ENCODE results near the gene SUV39H1. TPM values are rescaled to one million over a fixed set of nuclear protein-coding genes. Genes with fewer than 3 reads are reported as not detected.

The SUV39H1 gene
- total RNA-seq, 2 experiments from 2014 or later: 31.5 to 31.9 TPM

- H3K27me3 Mint-ChIP-seq (ENCODE audit: low read depth): no peaks in the 10 kb centered on the region
- no peaks in the 10 kb centered on the region for H3K9me3 Mint-ChIP-seq
- no peak overlapping the region for H3K27ac Mint-ChIP-seq
- H3K36me3 Mint-ChIP-seq (ENCODE audit: low read depth): no peaks in the 10 kb centered on the region
- intact Hi-C loops (cut with micrococcal nuclease): loop anchor here (1.0 kb wide), 1 partner anchor 8 kb away; no protein-coding TSS in a partner anchor
- CTCF ChIA-PET: no interaction called here
- H3K4me1 Mint-ChIP-seq (ENCODE audit: low read depth): peaks cover 40% of the 10 kb centered on the region
- no peak for DNase-seq
- no peak overlapping the region for H3K4me3 Mint-ChIP-seq
Measured at GRCh38 chrX:48720577-48721250, 24.2 kb downstream of the SUV39H1 start.

- Mint-ChIP-seq H3K4me3 (no peak overlapping the region), H3K27ac (no peak overlapping the region), H3K36me3 (ENCODE audit: low read depth) (peaks cover 4% of the 10 kb centered on the region), H3K4me1 (ENCODE audit: low read depth) (peaks cover 41% of the 10 kb centered on the region), H3K9me3 (peaks cover 2% of the 10 kb centered on the region), H3K27me3 (ENCODE audit: low read depth) (no peaks in the 10 kb centered on the region)
- no peak for DNase-seq
- intact Hi-C loops (cut with micrococcal nuclease): no loop called here
- CTCF ChIA-PET: no interaction called here
Measured at GRCh38 chrX:48721916-48722315, 25.4 kb downstream of the SUV39H1 start.

GRCh38 chrX:48726596-48726995 is 30.1 kb downstream of the SUV39H1 start:
- Mint-ChIP-seq H3K4me1 (ENCODE audit: low read depth) (peaks cover 35% of the 10 kb centered on the region), H3K36me3 (ENCODE audit: low read depth) (peaks cover 6% of the 10 kb centered on the region), H3K9me3 (peaks cover 25% of the 10 kb centered on the region), H3K27ac (peak overlapping the region; percentile 14), H3K4me3 (no peak overlapping the region), H3K27me3 (ENCODE audit: low read depth) (no peaks in the 10 kb centered on the region)
- CTCF ChIA-PET: no interaction called here
- no peak for DNase-seq
- intact Hi-C loops (cut with micrococcal nuclease): no loop called here

GRCh38 chrX:48728653-48729052 is 32.1 kb downstream of the SUV39H1 start:
- Mint-ChIP-seq H3K4me3 (no peak overlapping the region), H3K27ac (no peak overlapping the region), H3K27me3 (ENCODE audit: low read depth) (no peaks in the 10 kb centered on the region), H3K4me1 (ENCODE audit: low read depth) (peaks cover 31% of the 10 kb centered on the region), H3K36me3 (ENCODE audit: low read depth) (peaks cover 6% of the 10 kb centered on the region), H3K9me3 (peaks cover 25% of the 10 kb centered on the region)
- intact Hi-C loops (cut with micrococcal nuclease): no loop called here
- DNase-seq: no peak
- CTCF ChIA-PET: no interaction called here

- Mint-ChIP-seq H3K27ac (peak overlapping the region; percentile 94), H3K27me3 (ENCODE audit: low read depth) (no peaks in the 10 kb centered on the region), H3K4me3 (peak overlapping the region; percentile 95), H3K9me3 (no peaks in the 10 kb centered on the region), H3K36me3 (ENCODE audit: low read depth) (no peaks in the 10 kb centered on the region), H3K4me1 (ENCODE audit: low read depth) (peaks cover 17% of the 10 kb centered on the region)
- peak; percentile 39 for DNase-seq
- intact Hi-C loops (cut with micrococcal nuclease): loop anchor here (1.0 to 5.0 kb wide), 3 partner anchors 23 to 266 kb away; partner anchors contain the start of genes GRIPAP1 and RBM3
- CTCF ChIA-PET: interaction anchor here (0.6 to 1.2 kb wide), 3 partner anchors 36 to 165 kb away, joined by 3 to 8 read pairs (median 3); no protein-coding TSS in a partner anchor
Measured at GRCh38 chrX:48736303-48736702, 39.8 kb downstream of the SUV39H1 start.

- Mint-ChIP-seq H3K9me3 (no peaks in the 10 kb centered on the region), H3K4me1 (ENCODE audit: low read depth) (peaks cover 17% of the 10 kb centered on the region), H3K4me3 (peak overlapping the region; percentile 95), H3K27me3 (ENCODE audit: low read depth) (no peaks in the 10 kb centered on the region), H3K36me3 (ENCODE audit: low read depth) (no peaks in the 10 kb centered on the region), H3K27ac (peak overlapping the region; percentile 94)
- no peak for DNase-seq
- intact Hi-C loops (cut with micrococcal nuclease): loop anchor here (1.0 to 5.0 kb wide), 8 partner anchors 14 to 265 kb away; partner anchors contain the start of genes GRIPAP1, RBM3 and SUV39H1
- CTCF ChIA-PET: interaction anchor here (0.5 to 1.2 kb wide), 3 partner anchors 37 to 200 kb away, joined by 3 to 8 read pairs (median 3); no protein-coding TSS in a partner anchor
Measured at GRCh38 chrX:48736878-48737212, 40.3 kb downstream of the SUV39H1 start.

- CTCF ChIA-PET: interaction anchor here (0.5 to 1.5 kb wide), 4 partner anchors 37 to 234 kb away, joined by 3 to 8 read pairs (median 4); partner anchors contain the start of gene KCND1
- H3K27me3 Mint-ChIP-seq (ENCODE audit: low read depth): no peaks in the 10 kb centered on the region
- H3K9me3 Mint-ChIP-seq: no peaks in the 10 kb centered on the region
- intact Hi-C loops (cut with micrococcal nuclease): loop anchor here (1.0 to 5.0 kb wide), 6 partner anchors 14 to 201 kb away; partner anchors contain the start of genes RBM3 and SUV39H1
- H3K27ac Mint-ChIP-seq: peak overlapping the region; percentile 94
- peak; percentile 92 for DNase-seq
- H3K4me1 Mint-ChIP-seq (ENCODE audit: low read depth): peaks cover 17% of the 10 kb centered on the region
- peak overlapping the region; percentile 95 for H3K4me3 Mint-ChIP-seq
- no peaks in the 10 kb centered on the region for H3K36me3 Mint-ChIP-seq (ENCODE audit: low read depth)
Measured at GRCh38 chrX:48737213-48737938, 40.8 kb downstream of the SUV39H1 start.

GRCh38 chrX:48737940-48738339 is 41.4 kb downstream of the SUV39H1 start:
- peaks cover 17% of the 10 kb centered on the region for H3K4me1 Mint-ChIP-seq (ENCODE audit: low read depth)
- H3K27ac Mint-ChIP-seq: peak overlapping the region; percentile 94
- CTCF ChIA-PET: interaction anchor here (1.0 to 1.5 kb wide), 2 partner anchors 90 to 234 kb away, joined by 3 to 4 read pairs; partner anchors contain the start of gene KCND1
- H3K4me3 Mint-ChIP-seq: peak overlapping the region; percentile 95
- H3K9me3 Mint-ChIP-seq: no peaks in the 10 kb centered on the region
- no peaks in the 10 kb centered on the region for H3K27me3 Mint-ChIP-seq (ENCODE audit: low read depth)
- no peak for DNase-seq
- intact Hi-C loops (cut with micrococcal nuclease): loop anchor here (1.0 to 5.0 kb wide), 6 partner anchors 13 to 200 kb away; partner anchors contain the start of genes RBM3 and SUV39H1
- H3K36me3 Mint-ChIP-seq (ENCODE audit: low read depth): no peaks in the 10 kb centered on the region

- no peaks in the 10 kb centered on the region for H3K9me3 Mint-ChIP-seq
- peaks cover 9% of the 10 kb centered on the region for H3K4me1 Mint-ChIP-seq (ENCODE audit: low read depth)
- no peak overlapping the region for H3K4me3 Mint-ChIP-seq
- no peak overlapping the region for H3K27ac Mint-ChIP-seq
- H3K36me3 Mint-ChIP-seq (ENCODE audit: low read depth): no peaks in the 10 kb centered on the region
- intact Hi-C loops (cut with micrococcal nuclease): no loop called here
- DNase-seq: no peak
- no peaks in the 10 kb centered on the region for H3K27me3 Mint-ChIP-seq (ENCODE audit: low read depth)
- CTCF ChIA-PET: no interaction called here
Measured at GRCh38 chrX:48741834-48742233, 45.3 kb downstream of the SUV39H1 start.

- Mint-ChIP-seq H3K27me3 (ENCODE audit: low read depth) (no peaks in the 10 kb centered on the region), H3K4me3 (no peak overlapping the region), H3K9me3 (no peaks in the 10 kb centered on the region), H3K36me3 (ENCODE audit: low read depth) (no peaks in the 10 kb centered on the region), H3K4me1 (ENCODE audit: low read depth) (no peaks in the 10 kb centered on the region), H3K27ac (no peak overlapping the region)
- CTCF ChIA-PET: no interaction called here
- intact Hi-C loops (cut with micrococcal nuclease): no loop called here
- DNase-seq: no peak
Measured at GRCh38 chrX:48745222-48745621, 48.7 kb downstream of the SUV39H1 start.

GRCh38 chrX:48747415-48748016 is 51.0 kb downstream of the SUV39H1 start:
- intact Hi-C loops (cut with micrococcal nuclease): no loop called here
- no peak overlapping the region for H3K4me3 Mint-ChIP-seq
- H3K9me3 Mint-ChIP-seq: no peaks in the 10 kb centered on the region
- DNase-seq: no peak
- H3K27ac Mint-ChIP-seq: no peak overlapping the region
- no peaks in the 10 kb centered on the region for H3K27me3 Mint-ChIP-seq (ENCODE audit: low read depth)
- CTCF ChIA-PET: no interaction called here
- no peaks in the 10 kb centered on the region for H3K36me3 Mint-ChIP-seq (ENCODE audit: low read depth)
- peaks cover 6% of the 10 kb centered on the region for H3K4me1 Mint-ChIP-seq (ENCODE audit: low read depth)

GRCh38 chrX:48749182-48749581 is 52.6 kb downstream of the SUV39H1 start:
- intact Hi-C loops (cut with micrococcal nuclease): no loop called here
- DNase-seq: no peak
- no peak overlapping the region for H3K4me3 Mint-ChIP-seq
- H3K27me3 Mint-ChIP-seq (ENCODE audit: low read depth): no peaks in the 10 kb centered on the region
- no peak overlapping the region for H3K27ac Mint-ChIP-seq
- peaks cover 6% of the 10 kb centered on the region for H3K4me1 Mint-ChIP-seq (ENCODE audit: low read depth)
- H3K9me3 Mint-ChIP-seq: no peaks in the 10 kb centered on the region
- CTCF ChIA-PET: no interaction called here
- no peaks in the 10 kb centered on the region for H3K36me3 Mint-ChIP-seq (ENCODE audit: low read depth)
